GM23248 (cell line): Measurements from ENCODE around the gene RIGI. TPM values are rescaled to one million over a fixed set of nuclear protein-coding genes. Genes with fewer than 3 reads are reported as not detected.

Source experiments
- DNase-seq: peaks from one replicate; pipeline ENCODE4 v3.0.0-alpha.2; 2015
- H2AFZ ChIP-seq: fragments of 200-600 bp; sonication (generic); 2 replicates; pipeline ENCODE4 v1.6.1; 2016; ENCODE audit warnings: antibody characterized with exemption
- H3F3A ChIP-seq: fragments of 200-600 bp; sonication (generic); 2 replicates; pipeline ENCODE4 v1.6.1; 2016; ENCODE audit warnings: mild to moderate bottlenecking, antibody characterized with exemption, mixed run types; ENCODE audit not compliant: insufficient read depth
- H3K27ac ChIP-seq: fragments of 200-600 bp; sonication (generic); 2 replicates; pipeline ENCODE4 v1.5.1; 2016; ENCODE audit warnings: mild to moderate bottlenecking
- H3K27me3 ChIP-seq: fragments of 200-600 bp; sonication (generic); replicated peaks from 2 replicates; pipeline ENCODE4 v1.6.1; 2016; ENCODE audit warnings: mild to moderate bottlenecking; ENCODE audit not compliant: insufficient read depth
- H3K36me3 ChIP-seq: fragments of 200-600 bp; sonication (generic); 2 replicates; pipeline ENCODE4 v1.6.1; 2016; ENCODE audit warnings: low read depth, mild to moderate bottlenecking
- H3K4me1 ChIP-seq: fragments of 200-600 bp; sonication (generic); 2 replicates; pipeline ENCODE4 v1.6.1; 2016; ENCODE audit warnings: mild to moderate bottlenecking; ENCODE audit not compliant: insufficient read depth
- H3K4me2 ChIP-seq: fragments of 200-600 bp; sonication (generic); one replicate; pipeline ENCODE4 v1.6.1; 2016; ENCODE audit warnings: mild to moderate bottlenecking; ENCODE audit not compliant: unreplicated experiment
- H3K4me3 ChIP-seq: fragments of 200-600 bp; sonication (generic); 2 replicates; pipeline ENCODE4 v1.5.1; 2016; ENCODE audit warnings: mild to moderate bottlenecking
- H3K79me2 ChIP-seq: fragments of 200-600 bp; sonication (generic); 2 replicates; pipeline ENCODE4 v1.6.1; 2016; ENCODE audit warnings: mild to moderate bottlenecking; ENCODE audit not compliant: insufficient read depth
- H3K9ac ChIP-seq: fragments of 200-600 bp; sonication (generic); 2 replicates; pipeline ENCODE4 v1.6.1; 2016; ENCODE audit warnings: mild to moderate bottlenecking
- H3K9me2 ChIP-seq: fragments of 200-600 bp; sonication (generic); 2 replicates; pipeline ENCODE4 v1.6.1; 2016; ENCODE audit warnings: mixed run types, mild to moderate bottlenecking, moderate library complexity; ENCODE audit not compliant: insufficient read depth
- H3K9me3 ChIP-seq: fragments of 200-600 bp; sonication (generic); one replicate; pipeline ENCODE4 v1.6.1; 2017; ENCODE audit warnings: low read depth
- H4K20me1 ChIP-seq: fragments of 200-600 bp; sonication (generic); 2 replicates; pipeline ENCODE4 v1.6.0; 2016; ENCODE audit not compliant: insufficient read depth
- EZH2 ChIP-seq: fragments of 200-600 bp; sonication (generic); IDR thresholded peaks from 2 replicates; pipeline ENCODE4 v1.6.1; 2018; ENCODE audit warnings: antibody characterized with exemption, mild to moderate bottlenecking; ENCODE audit not compliant: insufficient read depth, poor library complexity, severe bottlenecking
- EZH2phosphoT487 ChIP-seq: fragments of 200-600 bp; sonication (generic); IDR thresholded peaks from 2 replicates; pipeline ENCODE4 v1.6.1; 2018; ENCODE audit warnings: antibody characterized with exemption, moderate library complexity, mild to moderate bottlenecking, low read depth; ENCODE audit not compliant: insufficient read depth
- WGBS, 2 experiments: methylation state at CpG; one replicate each; pipeline ENCODE4 v1.1.6; 2015 to 2017; ENCODE audit warnings: low lambda C conversion rate in 2 of 2, low coverage in 1 of 2; ENCODE audit errors: missing lambda C conversion rate in 2 of 2; 5-methylcytosine and 5-hydroxymethylcytosine counted together
- in situ Hi-C: fragments of 300-500 bp; cut with MboI; formaldehyde crosslinking; loops from 2 replicates; pipeline ENCODE4 v1.15.0; 2020
- polyA plus RNA-seq: library from polyadenylated mRNA; unstranded; fragments of >200 nt; fragmentation: Nextera tagmentation; extraction: Ambion mirVana; gene quantifications from 2 replicates; pipeline ENCODE4 v1.2.1, GENCODE V29; 2016
- total RNA-seq: library from RNA; depleted of rRNA; stranded (reverse); fragments of >200 nt; shearing (Covaris generic); gene quantifications from 2 replicates; pipeline ENCODE4 v1.2.3, GENCODE V29; 2014

Gene RIGI
- total and polyA plus RNA-seq, 2 experiments from 2014 or later: 5.1 to 8.2 TPM

GRCh38 chr9:32502464-32502863 lies 23.5 kb downstream of the RIGI start:
- H3K9ac ChIP-seq: no peak overlapping the region
- H3K27me3 ChIP-seq: no peaks in the 10 kb centered on the region
- no peak overlapping the region for H3K4me2 ChIP-seq
- H3F3A ChIP-seq: peaks cover 8% of the 10 kb centered on the region
- H3K79me2 ChIP-seq: no peaks in the 10 kb centered on the region
- H3K9me2 ChIP-seq: no peaks in the 10 kb centered on the region
- no peak overlapping the region for H3K4me3 ChIP-seq
- H3K27ac ChIP-seq: no peak overlapping the region
- H3K36me3 ChIP-seq: no peaks in the 10 kb centered on the region
- in situ Hi-C loops: no loop called here
- peak; percentile 64 for DNase-seq
- H4K20me1 ChIP-seq: no peaks in the 10 kb centered on the region
- peaks cover 7% of the 10 kb centered on the region; the same call in 1 of the 2 replicates for H3K4me1 ChIP-seq
- 50 to 56% methylated on average over 4 of the region's 4 CpGs for WGBS, 2 experiments
- H2AFZ ChIP-seq: no peak overlapping the region
- H3K9me3 ChIP-seq: no peaks in the 10 kb centered on the region
- TF ChIP-seq EZH2 (no peak), EZH2phosphoT487 (no peak)

- Histone ChIP-seq H3K4me3 (no peak overlapping the region), H3K79me2 (no peaks in the 10 kb centered on the region), H3K9me3 (no peaks in the 10 kb centered on the region), H2AFZ (no peak overlapping the region), H3K4me1 (peaks cover 7% of the 10 kb centered on the region; the same call in 1 of the 2 replicates), H3K9ac (no peak overlapping the region), H3K9me2 (no peaks in the 10 kb centered on the region), H3K27me3 (no peaks in the 10 kb centered on the region), H3K27ac (no peak overlapping the region), H4K20me1 (no peaks in the 10 kb centered on the region), H3K36me3 (no peaks in the 10 kb centered on the region), H3K4me2 (no peak overlapping the region), H3F3A (peaks cover 8% of the 10 kb centered on the region)
- DNase-seq: no peak
- TF ChIP-seq EZH2 (no peak), EZH2phosphoT487 (no peak)
- in situ Hi-C loops: no loop called here
- 88 to 100% methylated on average over 1 of the region's 1 CpG for WGBS, 2 experiments
Observed at GRCh38 chr9:32501868-32502267, 24.1 kb downstream of the RIGI start.

GRCh38 chr9:32500768-32501167 lies 25.2 kb downstream of the RIGI start:
- Histone ChIP-seq H3F3A (peaks cover 8% of the 10 kb centered on the region), H3K4me1 (peaks cover 7% of the 10 kb centered on the region; the same call in 1 of the 2 replicates), H3K4me3 (no peak overlapping the region), H3K9me3 (no peaks in the 10 kb centered on the region), H3K4me2 (no peak overlapping the region), H3K9ac (no peak overlapping the region), H3K27ac (no peak overlapping the region), H3K36me3 (peaks cover 4% of the 10 kb centered on the region; the same call in 1 of the 2 replicates), H4K20me1 (no peaks in the 10 kb centered on the region), H3K79me2 (no peaks in the 10 kb centered on the region), H3K27me3 (no peaks in the 10 kb centered on the region), H2AFZ (no peak overlapping the region; the same call in 1 of the 2 replicates), H3K9me2 (no peaks in the 10 kb centered on the region)
- no peak for TF ChIP-seq EZH2phosphoT487
- TF ChIP-seq EZH2: no peak
- peak; percentile 48 for DNase-seq
- WGBS, 2 experiments: 60 to 62% methylated on average over 2 of the region's 2 CpGs
- in situ Hi-C loops: no loop called here

- peaks cover 8% of the 10 kb centered on the region for H3F3A ChIP-seq
- H3K9me2 ChIP-seq: no peaks in the 10 kb centered on the region
- H3K27me3 ChIP-seq: no peaks in the 10 kb centered on the region
- H4K20me1 ChIP-seq: no peaks in the 10 kb centered on the region
- TF ChIP-seq EZH2 (no peak), EZH2phosphoT487 (no peak)
- peaks cover 4% of the 10 kb centered on the region; the same call in 1 of the 2 replicates for H3K36me3 ChIP-seq
- H3K9ac ChIP-seq: no peak overlapping the region
- no peak overlapping the region for H3K4me2 ChIP-seq
- peaks cover 7% of the 10 kb centered on the region; the same call in 1 of the 2 replicates for H3K4me1 ChIP-seq
- no peaks in the 10 kb centered on the region for H3K79me2 ChIP-seq
- H3K9me3 ChIP-seq: no peaks in the 10 kb centered on the region
- H3K4me3 ChIP-seq: no peak overlapping the region
- H2AFZ ChIP-seq: no peak overlapping the region
- DNase-seq: no peak
- in situ Hi-C loops: no loop called here
- H3K27ac ChIP-seq: no peak overlapping the region
Observed at GRCh38 chr9:32497921-32498320, 28.1 kb downstream of the RIGI start.

GRCh38 chr9:32490601-32491000 lies 35.4 kb downstream of the RIGI start:
- Histone ChIP-seq H3K9me2 (no peaks in the 10 kb centered on the region), H3K4me2 (no peak overlapping the region), H3K27me3 (no peaks in the 10 kb centered on the region), H3K79me2 (no peaks in the 10 kb centered on the region), H2AFZ (no peak overlapping the region), H3K4me1 (peaks cover 3% of the 10 kb centered on the region; the same call in 1 of the 2 replicates), H3K36me3 (0 out of 2 replicates have a peak, but pooled peaks cover 10% of the 10 kb centered on the region), H3K9me3 (no peaks in the 10 kb centered on the region), H3K27ac (no peak overlapping the region), H3F3A (peaks cover 13% of the 10 kb centered on the region; the same call in 1 of the 2 replicates), H3K4me3 (no peak overlapping the region), H3K9ac (no peak overlapping the region), H4K20me1 (no peaks in the 10 kb centered on the region)
- in situ Hi-C loops: no loop called here
- TF ChIP-seq EZH2 (no peak), EZH2phosphoT487 (no peak)
- 67 to 71% methylated on average over 3 of the region's 3 CpGs for WGBS, 2 experiments
- no peak for DNase-seq
